NCI-H2227 (cell line): ENCODE data around the gene CHRNE.

Source experiments
- DNase-seq: peaks from one replicate; lab custom pipeline; 2025; ENCODE audit not compliant: unreplicated experiment; lab: John Stamatoyannopoulos, UW

The CHRNE gene

DNA sequence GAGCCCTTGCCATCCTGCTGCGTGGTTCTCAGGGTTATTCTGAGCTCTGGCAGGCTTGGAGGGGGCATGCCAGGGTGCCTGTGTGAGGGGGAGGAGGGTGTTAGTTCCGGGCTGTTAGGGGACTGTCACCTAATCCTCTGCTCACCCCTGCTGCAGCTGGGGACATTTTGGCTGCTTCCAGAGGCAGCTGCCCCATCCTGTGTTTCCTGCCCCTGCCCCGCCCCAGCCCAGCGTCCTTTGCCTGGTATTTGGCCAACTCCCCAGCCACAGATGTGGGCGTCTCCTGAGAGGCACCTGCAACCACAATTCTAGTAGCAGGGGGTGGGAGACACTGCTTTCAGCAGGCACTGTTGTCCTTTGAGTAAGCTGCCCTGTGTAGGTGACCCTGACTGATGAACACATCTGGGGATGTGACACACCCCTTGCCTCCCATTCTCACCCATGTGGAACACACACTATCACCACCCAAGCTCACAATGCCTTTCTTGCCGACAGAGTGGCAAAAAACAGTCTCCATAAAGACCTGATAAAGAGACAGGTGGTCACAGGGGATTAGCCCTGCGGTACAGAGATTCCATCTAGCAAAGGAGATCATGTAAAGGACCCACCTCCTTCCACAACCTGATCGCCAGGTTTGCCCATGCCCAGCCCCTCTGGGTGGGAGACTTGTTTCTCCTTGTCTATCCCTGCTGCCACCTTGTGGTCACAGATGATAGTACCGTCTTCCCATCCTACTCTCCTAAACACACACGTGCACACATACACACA is at the start of gene CHRNE:
CHRNE (minus strand) TSS at position 48 of the 768 bp plus-strand sequence; CDS start at position 13, 35 bp downstream.
- DNase-seq = peak; percentile 86

DNA sequence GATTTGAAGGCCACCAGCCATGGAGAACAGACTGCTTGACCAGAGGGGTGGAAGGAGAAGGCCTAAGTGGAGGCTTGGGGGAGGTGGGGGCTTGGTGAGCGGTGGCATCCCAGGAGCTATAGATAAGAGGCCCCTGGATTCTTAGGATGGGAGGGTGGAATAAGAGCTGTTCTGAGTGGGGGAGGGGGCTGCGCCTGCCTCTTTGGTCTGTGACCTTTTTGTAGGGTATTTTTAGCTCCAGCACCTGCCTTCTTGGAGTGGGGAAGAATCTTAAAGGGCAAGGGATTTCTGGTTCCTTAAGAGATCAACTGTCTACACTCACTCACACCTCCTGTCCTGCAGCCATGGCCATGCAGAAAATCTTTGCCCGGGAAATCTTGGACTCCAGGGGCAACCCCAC is 48.6 kb upstream of the CHRNE start:
- DNase-seq = peak; percentile 21

- DNase-seq = peak; percentile 34
These were observed 47.9 kb upstream of the CHRNE start, which contains the start of gene ENO3 for GRCh38 chr17:4950746-4951204. Gene ENO3 (plus strand): TSS chr17:4951119. CDS start chr17:4951830, 711 bp downstream.

- no peak for DNase-seq
These were observed 47.3 kb upstream of the CHRNE start for GRCh38 chr17:4950075-4950745.

DNA sequence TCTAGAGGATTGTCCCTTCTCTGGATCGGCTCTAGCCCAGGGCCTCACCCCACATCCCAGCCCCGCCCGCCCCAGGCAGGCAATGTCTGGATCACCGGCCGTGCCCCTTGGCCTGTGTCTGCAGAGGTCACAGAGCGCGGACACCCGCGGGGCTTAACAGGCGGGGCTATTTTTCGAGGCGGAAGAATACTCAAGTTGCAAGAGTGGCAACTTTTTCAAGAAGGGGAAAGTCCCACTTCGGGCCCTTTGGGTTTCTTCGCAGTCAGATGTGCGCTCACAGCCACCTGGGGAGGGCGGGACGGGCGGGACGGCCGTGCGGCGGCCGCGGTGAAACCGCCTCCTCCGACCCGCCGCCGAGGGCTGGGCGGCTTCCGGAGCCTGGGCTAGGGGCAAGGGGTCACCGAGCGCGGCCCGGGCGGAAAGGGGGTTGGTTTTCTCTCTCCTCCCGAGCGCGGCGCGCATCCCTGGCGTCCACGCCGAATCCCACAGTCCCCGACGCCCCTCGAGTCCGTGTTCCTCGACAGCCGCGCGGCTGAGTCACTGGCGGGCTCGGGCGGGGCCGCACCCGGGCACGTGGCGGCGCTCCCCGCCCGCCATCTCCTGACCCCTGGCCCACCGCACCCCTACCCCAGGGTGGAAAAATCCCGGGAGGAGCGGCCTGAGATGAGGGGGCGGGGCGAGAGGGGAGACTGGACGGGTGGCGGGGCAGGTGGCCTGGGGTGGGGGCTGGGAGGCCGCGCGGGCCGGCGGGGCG is 46.6 kb upstream of the CHRNE start:
- peak; percentile 53 for DNase-seq

- peak; percentile 89 for DNase-seq
These were observed 46.0 kb upstream of the CHRNE start for GRCh38 chr17:4948931-4949320.

GRCh38 chr17:4948166-4948930 is 45.5 kb upstream of the CHRNE start, which contains the start of gene PFN1:
Gene PFN1 (minus strand): TSS chr17:4948530. CDS start chr17:4948394, 136 bp downstream.
- peak; percentile 83 for DNase-seq

DNA sequence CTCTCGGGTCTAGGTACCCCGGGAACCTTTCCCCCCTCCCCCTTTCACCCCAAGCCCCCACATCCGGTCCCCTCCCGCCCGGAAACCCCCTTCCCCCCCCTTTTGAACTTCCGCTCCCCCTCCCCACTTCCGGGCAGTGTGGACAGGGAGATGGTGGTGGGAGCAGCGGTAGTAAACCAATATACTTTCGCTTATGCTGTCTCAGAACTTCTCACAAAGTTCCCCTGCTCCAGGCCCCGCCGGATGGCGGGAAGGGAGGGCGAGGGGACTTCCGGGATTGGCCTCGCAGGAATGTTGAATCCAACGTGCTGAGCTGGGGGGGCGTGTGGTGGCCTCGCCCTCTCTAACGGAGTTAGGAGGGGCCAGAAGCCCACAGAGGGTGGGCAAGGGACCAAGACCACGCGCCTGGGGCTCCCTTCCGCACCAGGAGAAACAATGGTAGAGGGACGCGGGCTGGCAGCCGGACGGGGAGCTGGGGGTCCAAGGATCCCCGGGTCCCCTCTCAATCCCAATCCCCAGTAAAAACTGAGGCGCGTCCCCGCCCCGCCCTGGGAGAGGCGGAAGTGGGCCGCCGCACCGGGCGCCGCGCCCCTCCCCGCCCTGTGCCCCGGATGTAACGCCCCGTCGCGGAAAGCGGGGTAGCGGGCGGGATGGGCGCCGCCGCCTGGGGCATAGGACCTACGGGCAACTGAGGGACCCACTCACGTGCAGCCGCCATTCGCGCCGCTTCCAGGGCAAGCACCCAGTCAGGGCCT is 44.7 kb upstream of the CHRNE start:
- DNase-seq = peak; percentile 53

GRCh38 chr17:4947010-4947410 is 44.1 kb upstream of the CHRNE start:
- DNase-seq = no peak

- no peak for DNase-seq
These were observed 43.5 kb upstream of the CHRNE start for GRCh38 chr17:4946312-4946976.

DNA sequence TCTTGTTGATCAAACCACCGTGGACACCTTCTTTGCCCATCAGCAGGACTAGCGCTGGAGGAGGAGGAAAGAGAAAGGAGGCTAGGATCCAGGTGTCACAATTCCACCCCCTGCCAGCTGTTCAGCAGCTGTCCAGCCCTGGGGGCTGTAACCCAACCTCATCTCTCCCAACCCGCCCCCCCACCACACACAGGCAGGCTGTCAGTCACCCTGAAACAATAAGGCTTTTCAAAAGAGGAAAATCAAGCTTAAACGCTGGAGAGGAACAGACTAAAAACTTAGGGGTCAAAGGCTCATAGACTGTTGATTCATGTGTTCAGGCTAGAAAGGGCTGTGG is 43.0 kb upstream of the CHRNE start:
- DNase-seq = no peak

- no peak for DNase-seq
These were observed 42.5 kb upstream of the CHRNE start for GRCh38 chr17:4945176-4945943.

DNA sequence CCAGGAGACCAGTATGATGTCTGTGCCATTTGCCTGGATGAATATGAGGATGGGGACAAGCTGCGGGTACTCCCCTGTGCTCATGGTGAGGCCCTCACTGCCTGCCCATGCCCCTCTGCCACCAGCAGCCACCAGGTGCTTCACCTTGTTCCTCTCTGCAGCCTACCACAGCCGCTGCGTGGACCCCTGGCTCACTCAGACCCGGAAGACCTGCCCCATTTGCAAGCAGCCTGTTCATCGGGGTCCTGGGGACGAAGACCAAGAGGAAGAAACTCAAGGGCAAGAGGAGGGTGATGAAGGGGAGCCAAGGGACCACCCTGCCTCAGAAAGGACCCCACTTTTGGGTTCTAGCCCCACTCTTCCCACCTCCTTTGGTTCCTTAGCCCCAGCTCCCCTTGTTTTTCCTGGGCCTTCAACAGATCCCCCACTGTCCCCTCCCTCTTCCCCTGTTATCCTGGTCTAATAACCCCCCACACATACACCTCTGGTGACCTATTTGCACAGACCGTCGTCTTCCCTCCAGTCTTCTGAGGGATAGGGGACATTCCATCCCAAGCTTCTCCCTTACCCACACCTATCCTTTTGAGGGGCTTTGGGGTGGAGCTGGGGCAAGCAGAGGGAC is 41.8 kb upstream of the CHRNE start:
- no peak for DNase-seq

DNA sequence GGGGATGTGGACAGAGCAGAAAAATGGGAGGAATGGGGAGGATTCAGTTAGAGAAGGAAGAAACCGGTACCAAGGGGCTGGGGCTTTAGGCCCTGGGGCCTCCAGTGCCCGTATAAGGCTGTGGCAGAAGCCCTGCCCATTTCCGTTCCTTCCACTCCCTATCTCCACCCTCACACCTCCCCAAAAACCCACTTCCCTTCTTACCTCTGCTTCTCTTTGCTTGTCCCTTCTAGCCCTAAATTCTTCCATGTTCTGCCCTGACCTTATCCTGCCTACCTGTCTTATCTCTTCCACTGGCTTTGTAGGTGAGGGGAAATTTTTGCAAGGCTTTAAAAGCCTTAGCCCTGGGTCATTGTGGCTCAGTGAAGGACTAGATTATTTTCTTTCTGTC is 41.3 kb upstream of the CHRNE start:
- DNase-seq = no peak

- DNase-seq = no peak
These were observed 40.0 kb upstream of the CHRNE start for GRCh38 chr17:4942760-4943508.

DNA sequence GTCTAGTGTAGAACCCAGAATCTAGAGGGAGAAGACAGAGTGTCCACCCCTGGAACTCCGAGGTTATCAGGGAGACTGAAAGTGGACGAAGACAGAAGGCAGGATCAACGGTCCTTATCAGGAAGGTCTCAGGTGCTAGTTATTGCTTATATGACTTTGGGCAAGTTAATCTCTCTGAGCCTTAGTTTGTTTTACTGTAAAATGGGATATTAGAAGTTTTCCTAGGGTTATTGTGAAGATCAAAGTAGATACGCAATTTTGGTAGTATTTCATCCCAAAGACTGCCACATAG is 38.4 kb upstream of the CHRNE start:
- DNase-seq = no peak

GRCh38 chr17:4940555-4941318 is 37.8 kb upstream of the CHRNE start:
- DNase-seq = no peak
